GM19468 (cell line): Measurements from ENCODE around the gene DCAF7.

ENCODE experiments used
- ATAC-seq: cut with Tn5 transposase; IDR thresholded peaks from one replicate; pipeline ENCODE4 v1.9.1; 2021; ENCODE audit warnings: mild to moderate bottlenecking, moderate library complexity, moderate number of reproducible peaks; ENCODE audit not compliant: unreplicated experiment; ENCODE audit errors: extremely low read depth

The DCAF7 gene

GRCh38 chr17:63578769-63579111 lies 28.5 kb downstream of the DCAF7 start:
- ATAC-seq: no peak

- ATAC-seq: no peak
Observed at GRCh38 chr17:63579633-63580032, 29.4 kb downstream of the DCAF7 start.

GRCh38 chr17:63587770-63588169 lies 37.5 kb downstream of the DCAF7 start:
- ATAC-seq: no peak

DNA sequence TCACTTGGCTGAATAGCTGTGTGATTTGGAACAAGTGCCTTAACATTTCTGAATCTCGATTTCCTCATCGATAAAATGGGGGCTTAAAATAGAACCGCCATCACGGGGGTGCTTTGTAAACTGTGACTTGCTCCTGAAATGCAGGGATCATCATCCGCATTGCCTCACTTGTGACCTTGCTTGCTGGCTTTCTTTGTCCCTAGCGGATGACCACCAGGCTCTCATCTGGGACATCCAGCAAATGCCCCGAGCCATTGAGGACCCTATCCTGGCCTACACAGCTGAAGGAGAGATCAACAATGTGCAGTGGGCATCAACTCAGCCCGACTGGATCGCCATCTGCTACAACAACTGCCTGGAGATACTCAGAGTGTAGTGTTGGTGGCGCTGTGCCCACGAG lies 38.5 kb downstream of the DCAF7 start:
- no peak for ATAC-seq

- no peak for ATAC-seq
Observed at GRCh38 chr17:63589646-63590045, 39.4 kb downstream of the DCAF7 start.

- ATAC-seq: no peak
Observed at GRCh38 chr17:63592797-63593196, 42.5 kb downstream of the DCAF7 start.

DNA sequence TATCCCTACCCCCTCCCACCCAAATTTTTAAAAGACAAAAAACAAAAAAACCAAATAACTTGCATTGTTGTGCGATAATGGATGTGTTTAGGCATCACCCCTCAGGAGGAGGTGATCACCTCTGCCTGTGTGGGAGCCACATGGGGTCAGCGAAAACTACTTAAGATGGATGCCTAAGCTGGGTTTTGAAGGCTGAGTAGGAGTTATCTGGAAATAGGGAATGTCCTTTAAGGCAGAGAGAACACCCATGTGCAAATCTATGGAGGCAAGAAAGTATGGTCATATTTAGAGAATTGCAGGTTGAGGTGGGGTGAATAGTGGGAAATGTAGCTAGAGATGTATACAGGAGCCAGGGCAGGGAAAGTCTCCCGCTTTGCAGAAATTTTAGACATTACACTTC lies 44.9 kb downstream of the DCAF7 start:
- ATAC-seq: no peak

DNA sequence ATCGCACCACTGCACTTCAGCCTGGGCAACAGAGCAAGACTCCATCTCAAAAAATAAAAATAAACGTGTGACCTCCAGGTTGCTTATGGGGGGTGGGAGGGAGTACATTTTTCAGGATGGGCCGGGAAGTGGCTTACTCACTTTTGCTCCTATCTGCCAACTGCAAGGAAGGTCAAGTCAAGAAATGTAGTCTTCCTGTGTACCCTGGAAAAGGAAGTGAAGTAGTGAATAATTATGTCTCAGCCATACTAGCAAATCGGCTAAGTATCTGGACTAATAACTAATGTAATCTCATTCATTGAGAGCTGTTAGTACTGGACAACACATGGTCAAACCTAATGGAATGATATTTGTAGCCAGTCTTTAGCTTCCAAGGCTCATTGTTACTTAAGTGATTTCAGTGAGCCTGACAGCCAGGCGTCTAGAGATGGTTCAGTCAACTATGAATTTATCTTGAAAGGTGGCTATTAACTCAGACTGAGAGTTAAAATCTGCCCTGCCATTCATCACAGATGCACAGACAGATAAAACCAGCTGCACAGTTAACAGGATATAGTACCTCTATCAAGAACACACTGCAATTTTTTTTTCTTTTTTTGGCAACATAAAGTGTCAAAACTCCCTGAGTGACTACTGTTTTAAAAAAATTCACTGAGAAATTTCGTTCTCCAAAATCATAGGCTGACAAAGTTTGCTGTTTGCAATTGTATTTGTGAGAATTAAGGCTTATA lies 46.7 kb downstream of the DCAF7 start:
- no peak for ATAC-seq

DNA sequence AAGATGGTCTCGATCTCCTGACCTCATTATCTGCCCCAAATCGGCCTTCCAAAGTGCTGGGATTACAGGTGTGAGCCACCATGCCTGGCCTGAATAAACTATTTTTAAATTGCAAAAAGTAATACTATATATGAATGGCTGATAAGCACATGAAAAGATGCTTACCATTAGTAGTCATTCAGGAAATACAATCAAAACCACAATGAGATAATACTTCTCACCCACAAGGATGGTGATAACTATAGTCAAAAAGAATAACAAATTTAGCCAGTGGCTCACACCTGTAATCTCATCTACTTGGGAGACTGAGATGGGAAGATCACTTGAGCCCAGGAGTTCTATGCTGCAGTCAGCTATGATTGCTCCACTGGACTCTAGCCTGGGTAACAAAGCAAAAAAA lies 48.0 kb downstream of the DCAF7 start:
- no peak for ATAC-seq

GRCh38 chr17:63600569-63601438 lies 50.5 kb downstream of the DCAF7 start, which contains the start of gene TACO1:
Gene TACO1, plus strand, starts transcription at chr17:63600895. Its CDS starts 189 bp downstream, at chr17:63601084.
- ATAC-seq: peak; percentile 49

- no peak for ATAC-seq
Observed at GRCh38 chr17:63601439-63602371, 51.4 kb downstream of the DCAF7 start.

DNA sequence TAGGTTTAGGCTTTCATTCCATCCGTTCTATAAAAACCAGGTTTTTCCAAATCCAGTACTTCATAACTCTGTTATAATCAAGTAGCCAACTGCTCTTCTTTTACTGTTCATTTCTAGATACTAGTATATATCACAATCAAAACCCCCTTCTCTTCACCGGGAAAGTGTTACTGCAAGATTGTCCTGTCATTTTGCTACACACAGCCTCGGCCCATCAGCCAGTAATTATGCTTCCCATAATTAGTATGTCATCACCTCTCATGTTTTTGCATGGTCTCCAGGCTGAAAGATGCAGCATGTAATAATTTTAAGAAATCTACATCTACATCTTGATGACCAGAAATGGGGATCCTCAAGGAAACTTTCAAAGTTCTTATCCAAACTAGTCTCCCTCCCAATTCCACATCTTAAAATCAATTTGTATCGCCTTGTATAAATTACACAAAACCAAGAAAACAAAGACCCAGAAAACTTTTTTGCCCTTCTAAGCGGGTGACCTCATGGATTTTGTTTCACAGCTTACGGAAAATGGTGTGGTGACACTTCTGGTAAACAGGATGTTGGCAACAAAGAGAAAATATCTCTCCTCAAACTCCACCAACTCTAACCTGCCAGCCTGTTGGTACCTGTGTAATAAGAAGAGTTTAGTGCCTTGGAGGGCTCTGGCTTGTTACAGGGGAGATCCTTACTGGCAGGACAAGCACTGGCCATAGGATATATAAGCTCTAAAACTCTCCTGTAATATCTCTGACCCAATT lies 59.7 kb downstream of the DCAF7 start:
- ATAC-seq: no peak

DNA sequence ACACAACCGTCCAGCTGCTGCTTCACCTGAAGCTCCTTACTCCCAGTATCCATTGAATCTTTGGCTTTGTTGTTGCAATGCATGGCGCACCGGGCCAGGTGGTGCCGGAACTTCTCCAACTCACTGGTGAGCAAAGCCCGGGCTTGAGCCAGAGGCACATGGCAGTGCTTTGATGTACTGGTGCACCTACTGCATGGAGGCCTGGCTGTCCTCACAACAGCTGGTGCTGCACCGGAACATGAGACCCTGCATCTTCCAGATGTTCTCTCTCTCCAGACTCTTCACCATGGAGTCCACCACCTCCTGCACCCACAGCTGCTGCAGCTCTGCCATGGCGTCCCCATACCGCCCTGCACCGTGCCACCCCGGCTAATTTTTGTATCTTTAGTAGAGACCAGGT lies 60.6 kb downstream of the DCAF7 start:
- ATAC-seq: no peak

GRCh38 chr17:63611354-63611753 lies 61.1 kb downstream of the DCAF7 start:
- no peak for ATAC-seq

DNA sequence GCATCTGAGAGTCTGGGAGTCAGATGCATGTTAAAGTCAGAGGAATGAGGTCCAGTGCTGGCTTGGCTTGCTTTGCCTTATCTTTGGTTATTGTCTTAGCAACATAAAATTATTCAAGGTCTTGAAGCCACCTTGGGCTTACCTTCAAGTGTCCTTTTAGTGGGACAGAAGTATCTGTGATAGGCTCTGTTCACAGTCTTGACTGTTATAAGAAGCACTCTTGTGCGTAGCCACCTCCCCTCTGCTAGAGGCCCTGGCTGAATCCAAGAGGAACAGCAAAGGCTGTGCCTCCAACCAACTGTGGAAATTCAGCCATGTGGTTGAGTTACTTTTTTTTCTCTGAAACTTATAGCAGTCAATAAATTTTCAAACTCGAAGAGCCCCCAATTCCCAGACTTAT lies 63.4 kb downstream of the DCAF7 start:
- ATAC-seq: no peak

DNA sequence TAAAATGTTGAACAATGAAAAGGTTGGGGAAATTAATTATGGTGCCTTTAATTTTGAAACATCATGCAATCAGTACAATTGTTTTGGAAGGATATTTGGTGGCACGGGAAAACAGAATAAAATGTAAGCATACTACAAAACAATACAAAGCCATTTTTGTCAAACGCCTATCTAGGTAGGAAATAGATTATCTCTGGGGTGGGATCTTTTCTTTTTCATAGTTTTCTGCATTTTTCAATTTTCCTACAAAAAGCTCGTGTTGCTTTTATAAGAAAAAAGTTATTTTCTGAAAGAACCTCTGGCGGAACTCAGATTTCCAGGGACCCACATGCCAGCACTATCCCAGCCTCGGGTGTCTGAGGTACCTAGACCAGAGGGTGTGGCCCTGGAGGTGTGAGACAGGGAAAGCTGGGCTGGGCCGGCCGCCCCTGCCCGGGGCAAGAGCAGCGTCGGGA lies 71.0 kb downstream of the DCAF7 start:
- no peak for ATAC-seq

DNA sequence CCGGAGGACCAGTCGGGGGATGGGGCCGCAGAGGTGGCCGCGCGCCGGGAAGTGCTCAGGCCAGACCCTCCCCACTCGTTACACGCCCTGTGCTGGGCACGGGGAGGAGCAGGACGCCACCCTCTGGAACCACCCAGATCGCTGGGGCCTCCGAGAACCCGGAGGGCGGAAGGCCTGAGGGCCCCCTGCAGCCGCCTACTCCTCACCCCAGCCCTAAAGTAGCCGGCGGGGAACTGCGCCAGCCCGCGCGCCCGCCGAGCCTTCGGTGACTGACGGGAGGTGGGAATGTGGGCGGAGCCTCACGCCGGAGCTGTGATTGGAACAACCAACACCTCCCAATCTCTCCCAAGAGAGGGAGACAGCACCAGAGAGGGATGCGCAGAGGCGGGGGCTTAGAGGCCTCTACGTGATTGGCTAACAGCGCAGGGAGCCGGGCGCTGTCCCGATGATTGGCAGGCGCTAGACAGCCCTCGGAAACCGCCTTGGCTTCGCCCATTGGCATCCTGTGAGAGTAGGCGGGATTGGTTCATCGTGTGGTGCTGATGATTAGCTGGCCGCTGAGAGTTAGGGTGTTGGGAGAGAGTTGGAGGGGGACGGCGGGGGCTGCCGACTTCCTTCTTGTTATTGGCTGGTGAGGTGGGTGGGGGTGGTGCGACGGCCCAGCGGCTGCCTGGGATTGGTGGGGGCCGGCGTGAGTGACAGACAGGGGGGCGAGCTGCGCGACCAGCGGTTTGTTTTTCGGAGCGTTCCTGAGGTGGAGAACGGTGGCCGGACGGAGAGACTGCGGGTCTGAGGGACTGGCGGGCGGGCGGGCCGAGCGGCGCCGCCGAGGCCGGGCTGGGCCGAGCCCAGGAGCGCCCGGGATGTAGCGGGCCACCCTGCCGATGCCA lies 71.7 kb downstream of the DCAF7 start, which contains the start of gene MAP3K3:
Gene MAP3K3, plus strand, starts transcription at position 734 of the 890 bp plus-strand sequence. CDS start 343 bp downstream, outside the sequence.
- ATAC-seq: peak; percentile 91

GRCh38 chr17:63622574-63623390 lies 72.5 kb downstream of the DCAF7 start:
- no peak for ATAC-seq
